ENCODE data around the gene POLR2M.

Gene POLR2M

DNA sequence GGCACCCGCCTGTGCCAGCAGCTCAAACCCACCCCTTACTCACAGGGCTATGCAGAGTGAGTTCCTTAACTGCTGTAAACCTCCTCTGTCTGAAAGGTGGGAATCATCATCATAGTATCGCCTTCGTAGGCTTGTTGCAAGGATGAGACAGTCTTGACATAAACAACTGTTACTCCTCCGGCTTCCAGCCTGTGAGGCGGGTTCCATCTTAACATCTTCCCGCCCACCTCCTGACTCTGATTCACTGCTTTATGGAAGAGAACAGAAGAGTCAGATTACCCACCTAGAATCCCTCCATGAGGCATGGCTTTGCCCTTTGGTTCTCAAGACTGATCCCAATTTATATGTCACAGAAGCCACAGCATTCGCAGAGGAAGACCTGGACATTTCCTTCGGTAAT is 21.9 kb downstream of the POLR2M start:
- DNase-seq (ENCODE audit: insufficient read length) (no peak), FAIRE-seq (no peak)
- no peak for TF ChIP-seq POLR2A (IDR thresholded peaks at IDR 0.05; ENCODE audit: low read depth, low read length)

DNA sequence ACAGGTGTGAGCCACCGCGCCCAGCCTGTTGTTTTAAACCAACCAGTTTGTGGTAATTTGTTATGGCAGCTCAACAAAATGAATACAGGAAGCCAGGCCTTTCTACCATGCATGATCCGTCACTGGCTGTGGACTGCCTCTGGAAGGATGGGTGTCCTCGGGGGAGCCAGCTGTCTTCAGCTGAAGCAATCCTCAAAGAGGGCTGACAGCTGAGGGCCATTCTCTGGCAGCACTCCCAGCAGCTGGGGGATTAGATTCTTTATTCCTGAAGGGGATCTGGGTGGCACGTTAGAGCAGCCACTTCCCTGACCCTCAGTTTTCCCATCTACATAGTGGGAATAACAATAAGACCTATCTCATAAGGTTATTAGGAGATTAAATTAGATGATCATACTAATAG is 24.4 kb downstream of the POLR2M start:
- FAIRE-seq (no peak), DNase-seq (ENCODE audit: insufficient read length) (no peak)
- no peak for TF ChIP-seq POLR2A (IDR thresholded peaks at IDR 0.05; ENCODE audit: low read depth, low read length)
- no peak for TF ChIP-seq TAF1 (IDR thresholded peaks at IDR 0.05; ENCODE audit: borderline replicate concordance, low read depth, low read length)
- no peak for TF ChIP-seq POLR2AphosphoS5 (IDR thresholded peaks at IDR 0.05; ENCODE audit: low read depth, low read length)

DNA sequence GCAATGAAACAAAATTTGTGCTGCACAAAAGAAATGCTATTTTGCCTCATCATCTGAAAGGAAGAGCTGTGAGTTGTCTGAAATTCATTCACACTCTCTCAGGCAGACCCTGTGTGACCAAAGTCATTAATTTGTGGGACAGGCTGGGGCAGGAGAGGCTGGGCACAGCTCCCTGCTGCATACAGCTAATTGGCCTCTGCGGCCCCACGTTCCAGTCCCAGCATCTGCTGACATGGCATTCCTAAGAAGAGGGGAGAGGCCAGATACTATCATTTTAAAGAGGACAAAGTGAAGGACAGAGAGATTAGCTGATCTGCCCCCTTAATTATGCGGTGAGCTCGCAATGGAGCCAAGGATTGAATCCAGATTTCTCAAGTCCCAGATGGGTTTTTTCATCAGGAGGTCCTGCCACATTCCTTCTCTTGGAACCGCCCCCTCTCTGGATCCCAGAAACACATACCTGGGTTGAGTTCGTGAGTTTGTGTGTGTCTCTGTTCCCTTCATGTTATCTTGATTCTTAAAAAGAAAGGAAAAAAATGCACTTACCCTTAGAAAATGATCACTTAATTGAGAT is 25.1 kb downstream of the POLR2M start:
- no peak for DNase-seq (ENCODE audit: insufficient read length)
- TF ChIP-seq TAF1 (IDR thresholded peaks at IDR 0.05; ENCODE audit: borderline replicate concordance, low read depth, low read length) (no peak), POLR2A (IDR thresholded peaks at IDR 0.05; ENCODE audit: low read depth, low read length) (no peak), POLR2AphosphoS5 (IDR thresholded peaks at IDR 0.05; ENCODE audit: low read depth, low read length) (no peak)
- FAIRE-seq: no peak

DNA sequence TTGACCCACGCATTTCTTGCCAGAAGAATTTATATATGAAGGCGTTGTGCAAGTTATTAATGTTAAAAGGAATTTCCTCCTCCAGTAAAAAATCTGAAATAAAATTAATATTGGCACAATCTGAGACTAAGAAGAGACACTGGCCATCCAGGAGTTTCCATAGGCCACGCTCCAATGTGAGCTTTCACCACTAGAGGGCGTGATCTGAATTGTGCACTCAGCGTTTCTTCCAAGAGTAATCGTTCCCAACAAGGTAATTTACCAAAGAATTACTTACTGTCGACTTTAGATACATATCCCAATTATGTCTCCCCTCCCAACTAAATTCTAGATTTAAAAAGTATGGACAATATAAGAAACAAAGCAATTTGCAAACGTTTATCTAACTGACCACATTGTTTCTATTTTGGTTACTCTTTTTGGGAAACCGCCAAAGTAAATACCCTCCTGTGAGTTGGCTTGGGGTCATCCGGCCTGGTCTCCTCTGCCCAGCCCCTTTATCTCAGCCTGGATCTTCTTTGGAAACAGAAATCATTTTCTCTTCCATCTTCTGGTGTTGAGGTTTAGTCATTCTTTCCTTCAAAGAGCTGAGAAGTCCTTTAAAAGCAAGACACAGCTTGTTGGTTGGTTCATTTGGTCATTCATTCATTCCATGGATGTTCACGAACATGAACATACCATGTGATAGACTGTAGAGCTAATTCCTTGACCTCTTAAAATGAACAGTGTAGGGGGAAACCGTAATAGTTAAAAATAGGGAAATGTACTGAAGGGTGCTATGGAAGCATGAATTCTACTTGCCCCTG is 26.2 kb downstream of the POLR2M start:
- TF ChIP-seq POLR2A (IDR thresholded peaks at IDR 0.05; ENCODE audit: low read depth, low read length): no peak
- no peak for TF ChIP-seq TAF1 (IDR thresholded peaks at IDR 0.05; ENCODE audit: borderline replicate concordance, low read depth, low read length)
- TF ChIP-seq POLR2AphosphoS5 (IDR thresholded peaks at IDR 0.05; ENCODE audit: low read depth, low read length): no peak
- no peak for DNase-seq (ENCODE audit: insufficient read length)
- peak; percentile 44 for FAIRE-seq

DNA sequence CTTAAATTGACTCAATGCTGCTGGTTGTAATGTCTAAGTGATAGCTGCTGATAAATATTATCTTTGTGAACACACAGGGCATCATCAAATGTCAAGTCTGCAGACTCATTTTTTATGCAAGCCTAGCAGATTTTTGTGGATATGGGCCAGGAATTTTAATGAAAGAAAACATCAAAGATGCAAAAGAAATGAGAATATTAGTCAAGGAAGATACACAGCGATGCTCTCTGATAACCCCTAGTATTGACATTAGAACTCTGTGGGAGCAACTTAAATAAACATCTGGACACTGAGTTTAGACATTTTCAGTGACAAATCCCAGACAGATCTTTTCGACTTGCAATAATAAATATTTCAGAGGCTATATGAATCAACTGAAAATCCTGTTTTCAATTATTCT is 28.3 kb downstream of the POLR2M start:
- FAIRE-seq (no peak), DNase-seq (ENCODE audit: insufficient read length) (no peak)
- TF ChIP-seq POLR2AphosphoS5 (IDR thresholded peaks at IDR 0.05; ENCODE audit: low read depth, low read length) (no peak), TAF1 (IDR thresholded peaks at IDR 0.05; ENCODE audit: borderline replicate concordance, low read depth, low read length) (no peak), POLR2A (IDR thresholded peaks at IDR 0.05; ENCODE audit: low read depth, low read length) (no peak)

DNA sequence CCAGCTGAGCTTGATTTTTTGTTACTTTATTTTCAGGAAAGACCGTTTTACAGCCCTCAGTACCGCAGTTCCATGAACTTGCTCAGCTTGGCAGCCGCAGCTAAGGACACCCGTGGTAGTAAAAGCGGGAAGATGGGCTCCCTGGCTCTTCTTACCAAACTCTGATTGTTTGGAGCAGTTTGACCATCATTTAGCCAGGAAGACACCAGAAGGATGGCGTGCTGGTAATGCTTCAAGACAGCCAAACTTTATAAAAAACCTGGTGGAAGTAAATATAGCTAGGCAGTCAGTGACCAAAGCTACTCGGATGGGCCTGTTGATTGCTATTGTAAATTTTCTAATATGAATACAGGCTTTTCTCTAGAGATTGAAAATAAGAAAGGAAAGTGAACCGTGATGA is 28.9 kb downstream of the POLR2M start:
- no peak for FAIRE-seq
- no peak for TF ChIP-seq POLR2A (IDR thresholded peaks at IDR 0.05; ENCODE audit: low read depth, low read length)
- TF ChIP-seq POLR2AphosphoS5 (IDR thresholded peaks at IDR 0.05; ENCODE audit: low read depth, low read length): no peak
- no peak for TF ChIP-seq TAF1 (IDR thresholded peaks at IDR 0.05; ENCODE audit: borderline replicate concordance, low read depth, low read length)
- no peak for DNase-seq (ENCODE audit: insufficient read length)

DNA sequence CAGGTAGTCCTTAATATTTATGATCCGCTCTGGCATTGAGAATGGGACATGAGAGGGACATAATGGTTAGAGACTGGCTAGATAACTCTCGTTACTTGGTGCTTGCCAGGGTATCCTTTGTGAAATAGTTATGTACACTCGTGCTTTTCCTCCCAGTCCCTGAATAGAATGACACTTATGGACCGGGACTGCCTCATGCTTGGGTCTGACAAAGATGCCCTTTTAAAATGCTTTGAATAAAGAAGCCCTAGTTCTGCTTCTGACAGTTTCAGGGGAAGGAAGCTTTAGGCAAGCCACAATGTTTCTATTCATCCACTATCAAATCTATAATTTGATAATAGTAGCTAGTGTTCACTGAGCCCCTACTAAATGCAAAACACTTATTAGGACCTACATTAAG is 29.4 kb downstream of the POLR2M start:
- no peak for FAIRE-seq
- DNase-seq (ENCODE audit: insufficient read length): no peak
- no peak for TF ChIP-seq POLR2A (IDR thresholded peaks at IDR 0.05; ENCODE audit: low read depth, low read length)
- TF ChIP-seq POLR2AphosphoS5 (IDR thresholded peaks at IDR 0.05; ENCODE audit: low read depth, low read length): no peak
- no peak for TF ChIP-seq TAF1 (IDR thresholded peaks at IDR 0.05; ENCODE audit: borderline replicate concordance, low read depth, low read length)

DNA sequence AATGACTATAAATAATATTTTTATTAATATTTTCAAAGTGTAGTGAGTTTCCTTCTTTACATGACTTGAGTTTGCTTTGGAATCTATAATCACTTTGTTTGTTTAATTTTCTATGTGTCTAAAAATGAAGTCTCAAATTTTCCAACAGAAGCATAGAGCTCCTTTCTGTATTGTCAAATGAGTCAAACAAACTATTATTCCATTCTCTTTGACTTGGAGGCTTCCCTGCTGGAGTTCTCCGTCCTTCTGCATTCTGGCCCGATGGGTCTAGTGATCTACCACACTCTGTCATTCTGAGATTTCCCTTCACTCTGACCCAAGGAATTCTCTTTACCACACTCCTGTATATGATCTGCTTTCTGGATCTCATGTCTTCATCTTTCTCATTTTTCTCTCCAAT is 30.1 kb downstream of the POLR2M start:
- DNase-seq (ENCODE audit: insufficient read length): no peak
- FAIRE-seq: no peak
- TF ChIP-seq POLR2A (IDR thresholded peaks at IDR 0.05; ENCODE audit: low read depth, low read length) (no peak), TAF1 (IDR thresholded peaks at IDR 0.05; ENCODE audit: borderline replicate concordance, low read depth, low read length) (no peak), POLR2AphosphoS5 (IDR thresholded peaks at IDR 0.05; ENCODE audit: low read depth, low read length) (no peak)

DNA sequence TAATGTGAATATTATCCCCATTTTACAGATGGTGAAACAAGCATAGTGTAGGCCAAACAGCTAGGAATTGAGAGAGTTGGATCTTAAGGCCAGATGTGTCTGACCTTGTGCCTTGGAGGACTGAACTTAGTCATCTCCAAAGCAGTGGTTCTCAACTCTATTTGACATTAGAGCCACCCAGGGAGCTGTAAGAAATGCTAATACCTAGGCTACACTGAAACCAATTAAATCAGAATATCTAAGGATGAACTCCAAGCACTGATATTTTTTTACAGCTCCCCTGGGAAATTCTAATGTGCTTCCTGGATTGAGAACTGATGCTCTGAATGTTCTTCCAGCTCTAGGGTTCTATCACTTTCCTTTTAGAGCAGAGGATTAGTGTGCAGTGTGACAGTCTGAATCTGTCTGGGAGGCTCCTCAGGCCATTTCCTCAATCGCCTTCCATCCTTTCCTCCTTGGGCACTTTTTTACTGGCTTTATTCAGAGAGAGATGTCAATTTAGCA is 32.3 kb downstream of the POLR2M start:
- no peak for DNase-seq (ENCODE audit: insufficient read length)
- no peak for FAIRE-seq
- no peak for TF ChIP-seq TAF1 (IDR thresholded peaks at IDR 0.05; ENCODE audit: borderline replicate concordance, low read depth, low read length)
- TF ChIP-seq POLR2AphosphoS5 (IDR thresholded peaks at IDR 0.05; ENCODE audit: low read depth, low read length): no peak
- TF ChIP-seq POLR2A (IDR thresholded peaks at IDR 0.05; ENCODE audit: low read depth, low read length): no peak

DNA sequence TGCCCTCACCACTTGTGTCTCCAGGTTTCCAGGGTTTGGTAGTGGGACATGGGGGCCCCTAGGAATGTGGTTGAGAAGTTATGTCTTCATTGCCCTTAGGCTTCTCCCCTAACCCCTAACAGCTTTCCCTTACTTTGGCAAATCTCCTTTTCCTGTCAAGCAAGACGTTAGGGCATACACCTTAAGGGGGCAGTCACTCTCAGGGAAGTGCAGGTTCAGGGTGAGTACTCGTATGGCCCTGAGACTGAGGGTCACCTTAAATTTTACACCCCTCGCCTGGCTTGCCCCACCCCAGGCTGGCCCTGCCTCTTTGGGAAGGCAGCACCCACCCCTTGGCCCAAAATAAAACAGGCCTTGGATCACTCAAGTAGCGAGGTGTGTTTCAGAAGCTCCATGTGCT is 33.5 kb downstream of the POLR2M start:
- DNase-seq (ENCODE audit: insufficient read length) (no peak), FAIRE-seq (no peak)
- TF ChIP-seq POLR2A (IDR thresholded peaks at IDR 0.05; ENCODE audit: low read depth, low read length) (no peak), TAF1 (IDR thresholded peaks at IDR 0.05; ENCODE audit: borderline replicate concordance, low read depth, low read length) (no peak), POLR2AphosphoS5 (IDR thresholded peaks at IDR 0.05; ENCODE audit: low read depth, low read length) (no peak)

DNA sequence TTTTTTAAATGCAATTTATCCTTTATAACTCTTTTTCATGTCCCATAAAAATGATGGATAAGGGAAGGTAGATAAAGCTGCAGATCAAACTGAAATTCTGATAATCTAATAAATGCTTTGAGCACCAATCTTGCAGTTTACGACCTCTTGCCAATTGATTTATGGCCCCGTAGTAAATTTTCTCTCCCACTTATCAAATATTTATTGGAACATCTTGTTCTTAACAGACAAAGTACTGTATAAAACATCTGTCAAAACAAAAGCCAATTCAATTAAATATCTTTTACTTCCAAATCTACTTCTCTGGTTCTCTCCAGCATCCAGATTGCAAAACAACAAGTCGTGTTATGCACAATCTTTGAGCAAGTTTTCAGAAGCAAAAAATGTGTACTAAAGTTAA is 34.6 kb downstream of the POLR2M start:
- FAIRE-seq: no peak
- no peak for TF ChIP-seq POLR2AphosphoS5 (IDR thresholded peaks at IDR 0.05; ENCODE audit: low read depth, low read length)
- no peak for TF ChIP-seq TAF1 (IDR thresholded peaks at IDR 0.05; ENCODE audit: borderline replicate concordance, low read depth, low read length)
- no peak for TF ChIP-seq POLR2A (IDR thresholded peaks at IDR 0.05; ENCODE audit: low read depth, low read length)
- no peak for DNase-seq (ENCODE audit: insufficient read length)

DNA sequence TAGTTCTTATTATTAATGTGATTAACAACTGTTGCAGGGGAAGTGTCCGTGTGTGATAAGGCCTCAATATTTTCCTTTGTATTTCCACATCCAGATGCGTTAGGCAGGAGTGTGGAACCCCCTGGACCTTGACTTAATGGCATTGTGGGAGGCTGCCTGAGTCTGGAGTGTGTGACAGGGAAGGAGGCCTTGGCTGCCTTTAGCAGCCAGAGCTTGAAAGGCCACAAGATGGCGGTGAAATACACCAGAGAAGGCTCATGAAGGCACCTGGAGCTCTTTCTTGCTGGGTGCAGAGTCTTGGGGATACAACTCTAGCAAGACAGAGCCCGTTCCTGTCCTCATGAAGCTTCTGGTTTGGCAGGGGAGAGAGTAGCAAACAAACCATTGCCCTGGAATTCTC is 36.9 kb downstream of the POLR2M start:
- DNase-seq (ENCODE audit: insufficient read length) (no peak), FAIRE-seq (no peak)

More for the DNA sequence above, 36.9 kb downstream of the POLR2M start:
- TF ChIP-seq TAF1 (IDR thresholded peaks at IDR 0.05; ENCODE audit: borderline replicate concordance, low read depth, low read length): no peak
- no peak for TF ChIP-seq POLR2AphosphoS5 (IDR thresholded peaks at IDR 0.05; ENCODE audit: low read depth, low read length)
- TF ChIP-seq POLR2A (IDR thresholded peaks at IDR 0.05; ENCODE audit: low read depth, low read length): no peak
